Parathyroid adenoma (tissue), 2 donors: ENCODE results near the gene LIN37.

ENCODE experiments used
- H2AFZ ChIP-seq: fragments of 300-600 bp; sonication (generic); one replicate; pipeline ENCODE4 v1.7.0; 2017; ENCODE audit warnings: antibody characterized with exemption, mild to moderate bottlenecking
- H3K27ac ChIP-seq: fragments of 300-600 bp; sonication (generic); one replicate; pipeline ENCODE4 v1.7.0; 2017
- H3K27me3 ChIP-seq: fragments of 300-600 bp; sonication (generic); one replicate; pipeline ENCODE4 v1.7.0; 2017; ENCODE audit warnings: low read length; ENCODE audit not compliant: control insufficient read depth, insufficient read depth
- H3K36me3 ChIP-seq: fragments of 300-600 bp; sonication (generic); one replicate; pipeline ENCODE4 v1.7.0; 2017; ENCODE audit warnings: low read length; ENCODE audit not compliant: control insufficient read depth, insufficient read depth
- H3K4me1 ChIP-seq: fragments of 300-600 bp; sonication (generic); one replicate; pipeline ENCODE4 v1.7.0; 2017; ENCODE audit warnings: control low read depth
- H3K4me2 ChIP-seq: fragments of 300-600 bp; sonication (generic); one replicate; pipeline ENCODE4 v1.7.0; 2017; ENCODE audit warnings: low read length
- H3K4me3 ChIP-seq: fragments of 300-600 bp; sonication (generic); one replicate; pipeline ENCODE4 v1.7.0; 2017; ENCODE audit warnings: low read depth, low read length
- H3K79me2 ChIP-seq: fragments of 300-600 bp; sonication (generic); one replicate; pipeline ENCODE4 v1.7.0; 2017; ENCODE audit warnings: control low read depth
- H3K9ac ChIP-seq: fragments of 300-600 bp; sonication (generic); one replicate; pipeline ENCODE4 v1.7.0; 2017; ENCODE audit warnings: mild to moderate bottlenecking
- H3K9me3 ChIP-seq: fragments of 300-600 bp; sonication (generic); one replicate; pipeline ENCODE4 v1.7.0; 2017; ENCODE audit warnings: low read length; ENCODE audit not compliant: control insufficient read depth
- CTCF ChIP-seq: fragments of 300-600 bp; sonication (generic); IDR thresholded peaks from one replicate; pipeline ENCODE4 v1.7.0; 2017; ENCODE audit warnings: antibody characterized with exemption, mild to moderate bottlenecking
- donor health status: primary hyperparathyroidism.

LIN37 gene

GRCh38 chr19:35742121-35742724 is 6.2 kb upstream of the LIN37 start, which contains the start of gene IGFLR1:
Gene IGFLR1 (minus strand): TSS chr19:35742452. CDS start chr19:35741180, 1,272 bp downstream.
- no peaks in the 10 kb centered on the region for H3K27me3 ChIP-seq
- H3K27ac ChIP-seq = no peak within 1 kb of the TSS
- no peak for TF ChIP-seq CTCF
- no peak within 1 kb of the TSS for H2AFZ ChIP-seq
- no peaks in the 10 kb centered on the region for H3K36me3 ChIP-seq
- H3K4me2 ChIP-seq = no peak within 1 kb of the TSS
- H3K9me3 ChIP-seq = no peaks in the 10 kb centered on the region
- no peak within 1 kb of the TSS for H3K9ac ChIP-seq
- H3K4me3 ChIP-seq = no peak within 1 kb of the TSS
- H3K4me1 ChIP-seq = peaks cover 8% of the 10 kb centered on the region
- H3K79me2 ChIP-seq = no peaks in the 10 kb centered on the region

GRCh38 chr19:35743640-35744429 is 4.5 kb upstream of the LIN37 start:
- no peak overlapping the region for H3K4me3 ChIP-seq
- peaks cover 8% of the 10 kb centered on the region for H3K4me1 ChIP-seq
- no peaks in the 10 kb centered on the region for H3K79me2 ChIP-seq
- no peaks in the 10 kb centered on the region for H3K9me3 ChIP-seq
- H3K27me3 ChIP-seq = no peaks in the 10 kb centered on the region
- H3K27ac ChIP-seq = no peak overlapping the region
- H3K4me2 ChIP-seq = peak overlapping the region; percentile 86
- TF ChIP-seq CTCF = no peak
- H2AFZ ChIP-seq = no peak overlapping the region
- no peaks in the 10 kb centered on the region for H3K36me3 ChIP-seq
- no peak overlapping the region for H3K9ac ChIP-seq

- Histone ChIP-seq H3K27ac (peak overlapping the region; percentile 99), H3K4me2 (peak overlapping the region; percentile 86), H3K9me3 (no peaks in the 10 kb centered on the region), H3K9ac (peak overlapping the region; percentile 56), H3K4me3 (peak overlapping the region; percentile 99), H3K79me2 (no peaks in the 10 kb centered on the region), H2AFZ (peak overlapping the region; percentile 87), H3K27me3 (no peaks in the 10 kb centered on the region), H3K36me3 (no peaks in the 10 kb centered on the region), H3K4me1 (peaks cover 8% of the 10 kb centered on the region)
- peak; percentile 30 for TF ChIP-seq CTCF
These were observed 3.7 kb upstream of the LIN37 start for GRCh38 chr19:35744430-35745327.

GRCh38 chr19:35745328-35746086 is 2.9 kb upstream of the LIN37 start, which contains the start of the genes PSENEN and U2AF1L4:
Gene PSENEN (plus strand): TSS chr19:35745651. CDS start chr19:35745931, 280 bp downstream.
Gene U2AF1L4 (minus strand): TSS chr19:35745418. CDS start chr19:35745391, 27 bp downstream.
- H3K4me2 ChIP-seq = peak within 1 kb of the TSS; percentile 88
- H3K9me3 ChIP-seq = no peaks in the 10 kb centered on the region
- no peak for TF ChIP-seq CTCF
- H2AFZ ChIP-seq = peak within 1 kb of the TSS; percentile 87
- no peaks in the 10 kb centered on the region for H3K27me3 ChIP-seq
- peak within 1 kb of the TSS; percentile 99 for H3K27ac ChIP-seq
- peak within 1 kb of the TSS; percentile 57 for H3K9ac ChIP-seq
- H3K4me3 ChIP-seq = peak within 1 kb of the TSS; percentile 99
- no peaks in the 10 kb centered on the region for H3K36me3 ChIP-seq
- H3K79me2 ChIP-seq = no peaks in the 10 kb centered on the region
- peaks cover 8% of the 10 kb centered on the region for H3K4me1 ChIP-seq
